ENCODE results near the gene ANKRD42.
"Not testable (repeated sequence)": the region's sequence is repeated elsewhere in the genome, so short reads cannot be mapped to it uniquely, and the experiment has no call there.

Gene ANKRD42

DNA sequence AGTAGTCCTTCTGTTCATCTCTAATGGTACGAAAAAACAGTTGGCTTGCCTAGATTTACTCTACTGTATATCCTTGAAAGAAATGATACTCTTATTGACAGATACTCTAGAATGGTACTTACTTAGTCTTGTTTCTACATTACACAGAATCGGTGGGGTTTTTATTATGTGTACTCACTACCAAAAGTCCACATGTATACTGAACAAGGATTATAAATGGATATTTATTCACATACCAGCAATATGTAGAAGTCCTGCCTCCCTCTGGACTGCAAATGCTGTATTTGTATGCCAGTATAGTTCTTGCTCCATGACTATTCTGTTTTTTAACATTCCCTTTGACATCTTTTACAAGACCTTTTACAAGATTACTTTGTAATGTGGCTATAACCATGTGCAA, 22.6 kb upstream of the ANKRD42 start:
- no peak for DNase-seq (ENCODE audit: extremely low read depth in 1 of 2, low read depth in 1 of 2)

DNA sequence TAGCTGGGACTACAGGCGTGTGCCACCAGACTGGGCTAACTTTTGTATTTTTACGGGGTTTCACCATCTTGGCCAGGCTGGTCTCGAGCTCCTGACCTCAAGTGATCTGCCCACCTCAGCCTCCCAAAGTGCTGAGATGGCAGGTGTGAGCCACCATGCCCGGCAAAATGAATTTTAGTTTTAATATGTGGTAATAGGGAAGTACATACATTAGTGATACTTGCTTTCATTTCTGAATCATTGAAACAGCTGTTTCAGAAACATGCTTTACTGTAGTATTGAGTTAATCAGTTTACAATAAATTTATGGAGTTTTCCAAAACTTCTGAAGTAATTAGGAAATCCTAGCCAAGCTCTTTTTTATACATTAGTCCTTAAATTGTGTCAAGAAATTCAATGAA, 21.0 kb upstream of the ANKRD42 start:
- no peak for DNase-seq (ENCODE audit: extremely low read depth in 1 of 2, low read depth in 1 of 2)

- DNase-seq (ENCODE audit: extremely low read depth in 1 of 2, low read depth in 1 of 2): no peak
Observed at GRCh38 chr11:83174008-83174407, 19.5 kb upstream of the ANKRD42 start.

- DNase-seq (ENCODE audit: extremely low read depth in 1 of 2, low read depth in 1 of 2): no peak
Observed at GRCh38 chr11:83175815-83176214, 17.7 kb upstream of the ANKRD42 start.

DNA sequence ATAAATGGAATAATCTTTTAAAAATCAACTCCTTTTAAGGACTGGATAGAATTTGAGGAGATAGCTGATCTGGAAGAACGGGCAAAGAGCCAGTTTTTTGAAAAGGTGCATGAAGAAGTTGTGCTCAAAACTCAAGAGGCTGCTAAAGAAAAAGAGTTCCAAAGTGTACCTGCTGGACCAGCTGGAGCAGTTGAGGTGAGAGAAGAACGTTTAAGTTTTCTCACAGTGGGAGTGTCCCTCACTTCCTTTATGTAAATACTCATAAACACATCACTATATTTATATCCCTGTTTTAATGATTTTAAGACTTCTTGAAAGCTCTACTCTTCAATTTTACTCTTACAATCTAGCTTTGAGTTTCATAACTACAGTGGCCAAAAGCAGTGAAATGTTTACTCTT, 11.7 kb upstream of the ANKRD42 start:
- DNase-seq (ENCODE audit: extremely low read depth in 1 of 2, low read depth in 1 of 2): no peak

- DNase-seq (ENCODE audit: extremely low read depth in 1 of 2, low read depth in 1 of 2): no peak
Observed at GRCh38 chr11:83185767-83186166, 7.7 kb upstream of the ANKRD42 start.

DNA sequence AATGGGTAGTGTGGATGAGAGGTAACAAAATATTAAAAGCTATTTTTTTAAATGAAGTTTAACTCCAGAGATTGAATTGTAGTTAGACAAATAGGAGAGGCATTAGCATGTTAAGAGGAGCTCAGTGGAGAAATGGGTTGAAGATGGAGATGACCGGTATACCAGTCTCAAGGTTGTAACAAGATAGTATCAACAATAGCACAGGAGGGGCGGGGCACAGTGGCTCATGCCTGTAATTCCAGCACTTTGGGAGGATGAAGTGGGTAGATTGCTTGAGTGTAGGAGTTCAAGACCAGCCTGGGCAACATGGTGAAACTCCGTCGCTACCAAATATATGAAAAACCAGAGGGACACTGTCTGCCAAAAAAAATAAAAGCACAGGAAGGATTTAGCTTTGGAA, 6.0 kb upstream of the ANKRD42 start:
- no peak for DNase-seq (ENCODE audit: extremely low read depth in 1 of 2, low read depth in 1 of 2)

DNA sequence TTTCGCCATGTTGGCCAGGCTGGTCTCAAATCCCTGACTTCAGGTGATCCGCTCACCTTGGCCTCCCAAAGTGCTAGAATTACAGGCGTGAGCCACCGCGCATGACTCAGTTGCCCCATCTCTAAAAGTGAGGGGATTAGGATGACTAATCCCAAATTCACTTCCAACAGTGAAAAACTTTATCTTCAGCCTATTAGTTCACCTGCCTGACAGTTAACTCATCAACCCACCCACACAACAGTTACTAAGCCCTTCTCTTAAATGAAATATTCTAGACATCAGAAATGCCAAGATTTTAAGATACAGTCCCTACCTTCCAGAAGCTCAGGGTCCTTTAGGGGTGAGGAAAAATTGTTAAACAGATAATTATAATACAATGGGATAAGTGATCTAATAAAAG, 2.0 kb upstream of the ANKRD42 start:
- DNase-seq (ENCODE audit: extremely low read depth in 1 of 2, low read depth in 1 of 2): no peak

DNA sequence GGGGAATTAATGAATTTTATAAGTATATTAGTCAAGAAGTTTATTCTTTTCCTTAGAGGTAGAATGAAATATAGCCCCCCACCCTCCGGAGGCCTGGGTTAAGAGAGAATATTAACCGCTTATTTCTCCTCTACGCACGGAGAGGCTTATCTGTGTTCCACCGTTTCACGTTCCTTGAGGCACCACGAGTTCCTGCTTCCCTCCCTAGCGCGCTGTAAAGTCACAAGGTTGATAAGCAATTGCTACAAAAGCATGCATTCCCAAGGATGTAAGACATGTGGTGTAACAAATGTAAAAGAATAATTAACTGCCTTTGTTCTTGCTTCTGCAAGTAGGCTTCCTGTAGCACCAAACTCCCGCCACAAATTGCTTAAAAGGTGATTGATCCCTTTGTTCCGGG, 1.5 kb upstream of the ANKRD42 start:
- DNase-seq (ENCODE audit: extremely low read depth in 1 of 2, low read depth in 1 of 2): no peak

GRCh38 chr11:83192606-83193245, 786 bp upstream of the ANKRD42 start:
- no peak for DNase-seq (ENCODE audit: extremely low read depth in 1 of 2, low read depth in 1 of 2)

DNA sequence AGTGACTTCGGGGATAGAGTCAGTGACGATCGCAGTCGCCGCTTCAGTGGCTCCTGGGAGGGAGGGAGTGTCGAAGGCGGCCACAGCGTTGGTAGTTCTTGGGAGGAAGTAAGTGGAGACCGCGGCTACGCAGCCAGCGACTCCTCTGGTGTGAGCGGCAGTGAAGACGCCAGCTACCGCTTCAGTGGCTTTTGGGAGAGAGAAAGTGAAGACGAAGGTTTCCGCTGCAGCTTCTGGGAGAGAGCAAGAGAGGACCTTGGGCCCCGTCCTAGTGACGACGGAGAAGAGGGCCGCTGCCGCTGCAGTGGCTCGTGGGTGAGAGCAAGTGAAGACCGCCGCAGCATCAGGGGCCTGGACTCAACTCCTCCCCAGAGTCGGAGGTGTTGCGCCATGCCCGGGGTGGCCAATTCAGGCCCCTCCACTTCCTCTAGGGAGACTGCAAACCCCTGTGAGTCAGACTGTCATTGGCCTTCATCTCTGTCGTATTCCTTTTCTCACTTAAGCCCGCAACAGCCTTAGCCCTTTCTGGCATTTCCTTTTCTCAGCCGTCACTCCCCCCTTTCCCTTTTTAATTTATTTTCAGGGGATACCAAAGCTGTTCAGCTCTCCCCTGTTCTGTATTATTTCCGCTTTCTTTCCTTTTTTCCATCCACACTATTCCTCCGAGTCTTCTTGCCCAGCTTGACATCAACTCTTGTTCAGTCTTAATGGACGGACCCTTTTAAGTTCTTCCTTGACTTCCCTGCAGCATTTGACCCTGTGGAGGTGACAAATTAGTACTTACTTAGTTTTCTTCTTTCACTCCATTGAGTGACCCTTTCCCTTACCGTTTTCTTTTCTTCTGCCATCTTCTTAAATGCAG, 1.0 kb downstream of the ANKRD42 start:
- peak; percentile 13 to 37 for DNase-seq (ENCODE audit: extremely low read depth in 1 of 2, low read depth in 1 of 2)

DNA sequence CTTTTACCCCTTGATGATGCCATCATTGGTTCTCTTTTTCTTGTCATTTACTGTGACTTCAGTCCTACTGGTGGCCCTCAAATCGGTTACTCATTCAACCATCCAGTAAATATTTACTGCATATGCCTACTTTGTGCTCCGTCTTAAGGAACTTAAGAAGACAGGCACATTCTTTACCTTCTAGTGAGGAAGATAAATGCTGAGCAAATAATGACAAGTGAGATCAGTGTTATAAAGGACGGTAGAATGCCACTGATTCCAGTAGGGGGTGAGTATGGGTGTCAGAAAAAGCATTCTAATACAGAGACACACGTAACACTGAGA, 1.6 kb downstream of the ANKRD42 start:
- DNase-seq (ENCODE audit: extremely low read depth in 1 of 2, low read depth in 1 of 2): no peak

DNA sequence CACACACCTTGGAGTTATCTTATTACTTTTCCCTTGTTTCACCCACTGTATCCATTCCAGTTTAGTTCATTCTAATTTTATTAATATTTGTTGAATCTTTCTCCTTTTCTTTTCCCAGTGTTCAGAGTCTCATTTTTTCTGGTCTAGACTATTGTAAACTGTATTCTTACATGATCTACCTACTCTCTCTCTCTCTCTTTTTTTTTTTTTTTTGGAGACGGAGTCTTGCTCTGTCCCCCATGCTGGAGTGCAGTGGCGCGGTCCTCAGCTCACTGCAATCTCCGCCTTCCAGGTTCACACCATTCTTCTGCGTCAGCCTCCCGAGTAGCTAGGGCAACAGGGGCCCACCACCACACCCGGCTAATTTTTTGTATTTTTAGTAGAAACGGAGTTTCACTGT, 2.1 kb downstream of the ANKRD42 start:
- DNase-seq (ENCODE audit: extremely low read depth in 1 of 2, low read depth in 1 of 2): no peak

- DNase-seq (ENCODE audit: extremely low read depth in 1 of 2, low read depth in 1 of 2): no peak
Observed at GRCh38 chr11:83200035-83200434, 6.5 kb downstream of the ANKRD42 start.

- DNase-seq (ENCODE audit: extremely low read depth in 1 of 2, low read depth in 1 of 2): no peak
Observed at GRCh38 chr11:83205608-83206185, 12.2 kb downstream of the ANKRD42 start.

DNA sequence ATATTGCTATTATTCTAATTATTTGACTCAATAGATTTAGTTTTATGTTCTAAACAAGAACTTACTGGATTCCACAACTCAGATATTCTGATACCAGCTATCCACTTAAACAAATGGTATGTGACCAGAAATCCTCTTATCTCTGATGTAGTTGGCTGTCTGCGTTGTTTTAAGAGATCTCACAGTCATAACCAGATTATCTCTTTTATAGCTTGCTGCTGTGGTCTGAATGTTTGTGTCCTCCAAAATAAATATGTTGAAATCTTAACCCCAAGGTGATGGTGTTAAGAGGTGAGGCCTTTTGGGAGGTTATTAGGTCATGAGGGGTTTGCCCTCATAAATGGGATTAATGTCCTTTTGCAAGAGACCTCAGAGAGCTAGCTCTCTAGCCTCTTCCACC, 12.7 kb downstream of the ANKRD42 start:
- no peak for DNase-seq (ENCODE audit: extremely low read depth in 1 of 2, low read depth in 1 of 2)

DNA sequence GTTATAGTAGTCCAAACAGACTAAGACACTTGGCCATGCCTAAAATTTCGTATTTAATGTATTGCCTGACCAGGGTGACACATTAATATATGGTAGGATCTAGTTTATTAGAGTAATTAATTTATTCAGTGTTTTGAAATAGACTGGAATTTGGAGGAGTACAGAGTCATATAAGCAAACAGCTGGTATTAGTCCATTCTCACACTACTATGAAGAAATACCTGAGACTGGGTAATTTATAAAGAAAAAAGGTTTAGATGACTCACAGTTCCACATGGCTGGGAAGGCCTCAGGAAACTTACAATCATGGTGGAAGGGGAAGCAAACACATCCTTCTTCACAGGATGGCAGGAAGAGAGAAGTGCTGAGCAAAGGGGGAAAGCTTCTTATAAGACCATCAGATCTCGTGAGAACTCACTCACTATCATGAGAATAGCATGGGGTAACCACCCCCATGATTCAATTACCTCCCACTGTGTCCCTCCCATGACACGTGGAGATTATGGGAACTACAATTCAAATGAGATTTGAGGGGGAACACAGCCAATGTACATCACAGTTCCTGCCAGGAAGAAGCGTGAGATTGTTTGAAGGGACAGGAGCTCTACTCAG, 13.4 kb downstream of the ANKRD42 start:
- DNase-seq (ENCODE audit: extremely low read depth in 1 of 2, low read depth in 1 of 2): not testable (repeated sequence)

DNA sequence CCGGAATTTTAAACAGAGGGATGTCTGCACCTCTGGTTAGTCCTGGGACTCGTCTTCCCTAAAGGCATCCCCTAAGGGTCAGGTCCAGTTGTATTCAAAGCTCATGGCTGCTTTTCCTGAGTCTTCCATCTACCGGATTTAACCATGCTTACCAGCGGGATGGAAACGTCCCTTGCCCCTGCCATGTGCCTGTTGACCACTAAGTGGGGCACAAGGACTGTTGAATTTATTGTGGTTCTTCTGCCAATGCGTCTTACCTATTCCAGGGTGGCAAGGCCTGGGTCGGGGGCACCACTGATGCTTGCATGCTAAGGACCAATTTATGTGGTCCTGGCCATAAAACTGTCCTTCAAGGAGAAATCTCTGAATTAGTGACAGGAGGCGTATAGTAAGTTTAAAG, 25.6 kb downstream of the ANKRD42 start:
- DNase-seq (ENCODE audit: extremely low read depth in 1 of 2, low read depth in 1 of 2): no peak

DNA sequence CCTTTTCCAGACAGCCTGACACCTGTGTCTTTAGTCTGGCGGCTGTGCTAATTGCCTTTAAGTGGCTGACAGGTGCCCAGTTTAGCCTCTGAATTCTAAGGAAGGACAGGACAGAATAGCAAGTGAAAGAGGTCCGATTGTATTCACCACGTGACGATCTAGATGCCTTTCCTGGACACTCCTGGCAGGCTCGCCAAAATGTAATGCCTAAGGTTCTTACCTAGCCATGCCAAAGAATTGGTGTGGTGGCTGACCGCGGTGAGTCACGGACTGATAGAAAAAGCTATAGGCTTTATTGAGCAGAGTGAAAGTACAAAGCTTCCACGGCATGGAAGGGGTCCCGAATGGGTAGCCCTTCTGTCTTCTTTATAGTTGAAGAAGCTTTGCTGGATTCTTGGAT, 26.7 kb downstream of the ANKRD42 start:
- no peak for DNase-seq (ENCODE audit: extremely low read depth in 1 of 2, low read depth in 1 of 2)

DNA sequence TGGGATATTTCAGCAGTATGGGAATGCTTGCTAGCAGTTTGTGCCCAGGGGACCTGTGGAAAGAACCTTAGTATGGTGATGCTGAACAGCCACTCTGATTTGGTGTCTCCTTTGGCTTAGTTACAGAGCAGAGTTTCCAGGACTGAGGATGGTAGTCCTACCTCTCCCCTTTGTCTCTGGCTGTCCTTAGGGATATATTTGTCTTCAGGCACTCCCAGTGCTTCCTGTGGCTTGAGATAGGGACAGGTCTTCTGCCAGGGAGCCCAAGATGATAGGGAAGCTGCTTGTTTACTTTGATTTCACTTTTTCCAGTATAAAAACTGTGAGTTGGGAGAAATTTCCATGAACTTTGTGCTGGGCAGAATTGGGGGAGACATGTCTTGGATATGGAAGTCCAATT, 28.2 kb downstream of the ANKRD42 start:
- DNase-seq (ENCODE audit: extremely low read depth in 1 of 2, low read depth in 1 of 2): no peak

GRCh38 chr11:83222499-83222898, 29.0 kb downstream of the ANKRD42 start:
- DNase-seq (ENCODE audit: extremely low read depth in 1 of 2, low read depth in 1 of 2): no peak

DNA sequence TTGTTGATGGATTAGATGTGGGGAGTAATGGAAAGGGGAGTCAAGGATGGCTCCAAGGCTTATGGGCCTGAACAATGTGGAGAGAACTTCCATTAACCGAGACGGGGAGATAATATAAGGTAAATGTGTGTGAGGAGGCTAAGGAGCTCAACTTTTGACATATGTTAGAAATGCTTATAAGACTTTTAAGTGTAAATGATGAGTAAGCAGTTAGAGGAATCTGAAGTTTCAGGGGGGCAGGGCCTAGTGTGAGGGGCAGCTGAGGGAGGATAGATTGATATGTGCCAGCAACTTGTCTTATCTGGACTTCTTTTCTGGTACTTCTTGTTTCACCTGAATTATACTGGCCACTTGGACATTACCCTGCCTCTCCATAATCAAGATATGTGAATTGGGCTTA, 29.9 kb downstream of the ANKRD42 start:
- no peak for DNase-seq (ENCODE audit: extremely low read depth in 1 of 2, low read depth in 1 of 2)

Measured in activated CD8-positive, alpha-beta memory T cell treated with anti-CD3 and anti-CD28 coated beads for 1 hour (primary cell).